Neural cell (in vitro differentiated cells): ENCODE data around the gene LSM10. TPM values are rescaled to one million over a fixed set of nuclear protein-coding genes. Genes with fewer than 3 reads are reported as not detected.

Experiments
- H2AFZ ChIP-seq: fragments of 200-600, 300-800 bp; sonication (generic), shearing (Covaris generic); 2 replicates; pipeline ENCODE4 v1.6.0; 2014; ENCODE audit warnings: low read depth, mild to moderate bottlenecking, antibody characterized with exemption, low read length, moderate library complexity
- H3F3A ChIP-seq: fragments of 200-600 bp; shearing (Covaris generic); 2 replicates; pipeline ENCODE4 v1.6.1; 2016; ENCODE audit warnings: mild to moderate bottlenecking, moderate library complexity, mixed read lengths, antibody characterized with exemption, low read length; ENCODE audit not compliant: insufficient read depth, poor library complexity, severe bottlenecking
- H3K27ac ChIP-seq: fragments of 200-600, 300-800 bp; sonication (generic), shearing (Covaris generic); 2 replicates; pipeline ENCODE4 v1.5.1; 2014; ENCODE audit warnings: mild to moderate bottlenecking, low read length, moderate library complexity
- H3K27me3 ChIP-seq: fragments of 300-800, 200-600 bp; sonication (generic), shearing (Covaris generic); 2 replicates; pipeline ENCODE4 v1.6.0; 2014; ENCODE audit warnings: mild to moderate bottlenecking, low read depth, low read length, moderate library complexity; ENCODE audit not compliant: insufficient read depth
- H3K36me3 ChIP-seq: fragments of 300-800, 200-600 bp; sonication (generic), shearing (Covaris generic); 2 replicates; pipeline ENCODE4 v1.5.1; 2014; ENCODE audit warnings: mild to moderate bottlenecking, antibody characterized with exemption, low read length, moderate library complexity; ENCODE audit not compliant: insufficient read depth
- H3K4me2 ChIP-seq: fragments of 300-800, 200-600 bp; sonication (generic), shearing (Covaris generic); 2 replicates; pipeline ENCODE4 v1.6.0; 2014; ENCODE audit warnings: mild to moderate bottlenecking, low read length
- H3K4me3 ChIP-seq: fragments of 300-800, 200-600 bp; sonication (generic), shearing (Covaris generic); 2 replicates; pipeline ENCODE4 v1.5.1; 2014; ENCODE audit warnings: mild to moderate bottlenecking, low read length, moderate library complexity
- H3K79me2 ChIP-seq: fragments of 200-600 bp; shearing (Covaris generic); replicated peaks from 2 replicates; pipeline ENCODE4 v1.6.0; 2014; ENCODE audit warnings: mild to moderate bottlenecking, low read length, moderate library complexity; ENCODE audit not compliant: insufficient read depth
- H3K9ac ChIP-seq: fragments of 300-800, 200-600 bp; sonication (generic), shearing (Covaris generic); 2 replicates; pipeline ENCODE4 v1.6.1; 2016; ENCODE audit warnings: mild to moderate bottlenecking, low read length, mixed read lengths
- H3K9me2 ChIP-seq: fragments of 200-600 bp; shearing (Covaris generic); 2 replicates; pipeline ENCODE4 v1.6.1; 2016; ENCODE audit warnings: mild to moderate bottlenecking, low read length, mixed read lengths; ENCODE audit not compliant: insufficient read depth
- H3K9me3 ChIP-seq: fragments of 200-600, 300-800 bp; sonication (generic), shearing (Covaris generic); 2 replicates; pipeline ENCODE4 v1.6.1; 2016; ENCODE audit warnings: mild to moderate bottlenecking, mixed run types, low read length, moderate library complexity, mixed read lengths
- H4K20me1 ChIP-seq: fragments of 200-600 bp; shearing (Covaris generic); 2 replicates; pipeline ENCODE4 v1.6.1; 2016; ENCODE audit warnings: mild to moderate bottlenecking, mixed run types; ENCODE audit not compliant: insufficient read depth
- EP300 ChIP-seq: fragments of 450-650 bp; conservative IDR thresholded peaks from 2 replicates; pipeline ENCODE4 v1.6.1; 2014; ENCODE audit warnings: antibody characterized with exemption, mild to moderate bottlenecking, moderate library complexity; ENCODE audit not compliant: poor library complexity, severe bottlenecking
- EZH2 ChIP-seq: fragments of 200-600, 300-800 bp; shearing (Covaris generic), sonication (generic); IDR thresholded peaks from 2 replicates; pipeline ENCODE4 v1.6.1; 2014; ENCODE audit warnings: antibody characterized with exemption, low read length, borderline replicate concordance, mild to moderate bottlenecking; ENCODE audit not compliant: insufficient read depth, poor library complexity, severe bottlenecking
- MXI1 ChIP-seq: fragments of 450-650 bp; conservative IDR thresholded peaks from 2 replicates; pipeline ENCODE4 v1.6.1; 2014; ENCODE audit warnings: antibody characterized with exemption, mild to moderate bottlenecking; ENCODE audit not compliant: poor library complexity, severe bottlenecking
- POLR2AphosphoS5 ChIP-seq: IDR thresholded peaks from 2 replicates; pipeline ENCODE4 v1.6.1; 2012
- RAD21 ChIP-seq: fragments of 450-650 bp; conservative IDR thresholded peaks from 2 replicates; pipeline ENCODE4 v1.6.1; 2014; ENCODE audit warnings: antibody characterized with exemption, mild to moderate bottlenecking, moderate library complexity
- REST ChIP-seq: IDR thresholded peaks from 2 replicates; pipeline ENCODE4 v1.6.1; 2012; ENCODE audit warnings: borderline replicate concordance
- SMC3 ChIP-seq: fragments of 450-650 bp; conservative IDR thresholded peaks from 2 replicates; pipeline ENCODE4 v1.6.1; 2014; ENCODE audit warnings: antibody characterized with exemption, mild to moderate bottlenecking, moderate library complexity; ENCODE audit not compliant: poor library complexity
- TAF1 ChIP-seq: IDR thresholded peaks from 2 replicates; pipeline ENCODE4 v1.6.1; 2012; ENCODE audit warnings: low read depth
- polyA plus RNA-seq: library from polyadenylated mRNA; depleted of rRNA; stranded (reverse); fragments of >200 nt; gene quantifications from 2 replicates; pipeline ENCODE4 v1.2.3, GENCODE V29; 2014
- TF ChIP-seq, protein P1 (sequence below): fragments of 450-650 bp; IDR thresholded peaks from 2 replicates; pipeline ENCODE4 v1.5.1; 2014; ENCODE audit warnings: antibody characterized with exemption, mild to moderate bottlenecking, moderate library complexity; ENCODE audit not compliant: poor library complexity, severe bottlenecking

Gene LSM10
- polyA plus RNA-seq, 1 donor from 2014 or later, result 1.3 TPM

GRCh38 chr1:36391271-36391670, 6.4 kb downstream of the LSM10 start:
- H3F3A ChIP-seq, result peaks cover 6% of the 10 kb centered on the region
- no peak overlapping the region for H3K9ac ChIP-seq
- H3K36me3 ChIP-seq, result no peaks in the 10 kb centered on the region
- no peak for TF ChIP-seq MXI1
- TF ChIP-seq SMC3, result no peak
- no peak for TF ChIP-seq RAD21
- TF ChIP-seq POLR2AphosphoS5, result no peak
- no peak for TF ChIP-seq EZH2
- TF ChIP-seq, protein P1, sequence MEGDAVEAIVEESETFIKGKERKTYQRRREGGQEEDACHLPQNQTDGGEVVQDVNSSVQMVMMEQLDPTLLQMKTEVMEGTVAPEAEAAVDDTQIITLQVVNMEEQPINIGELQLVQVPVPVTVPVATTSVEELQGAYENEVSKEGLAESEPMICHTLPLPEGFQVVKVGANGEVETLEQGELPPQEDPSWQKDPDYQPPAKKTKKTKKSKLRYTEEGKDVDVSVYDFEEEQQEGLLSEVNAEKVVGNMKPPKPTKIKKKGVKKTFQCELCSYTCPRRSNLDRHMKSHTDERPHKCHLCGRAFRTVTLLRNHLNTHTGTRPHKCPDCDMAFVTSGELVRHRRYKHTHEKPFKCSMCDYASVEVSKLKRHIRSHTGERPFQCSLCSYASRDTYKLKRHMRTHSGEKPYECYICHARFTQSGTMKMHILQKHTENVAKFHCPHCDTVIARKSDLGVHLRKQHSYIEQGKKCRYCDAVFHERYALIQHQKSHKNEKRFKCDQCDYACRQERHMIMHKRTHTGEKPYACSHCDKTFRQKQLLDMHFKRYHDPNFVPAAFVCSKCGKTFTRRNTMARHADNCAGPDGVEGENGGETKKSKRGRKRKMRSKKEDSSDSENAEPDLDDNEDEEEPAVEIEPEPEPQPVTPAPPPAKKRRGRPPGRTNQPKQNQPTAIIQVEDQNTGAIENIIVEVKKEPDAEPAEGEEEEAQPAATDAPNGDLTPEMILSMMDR, result no peak
- TF ChIP-seq EP300, result no peak
- no peak for TF ChIP-seq REST
- no peak for TF ChIP-seq TAF1
- no peak overlapping the region for H2AFZ ChIP-seq
- H3K9me2 ChIP-seq, result no peaks in the 10 kb centered on the region
- no peak overlapping the region for H3K4me2 ChIP-seq
- no peak overlapping the region for H3K27ac ChIP-seq
- H4K20me1 ChIP-seq, result no peaks in the 10 kb centered on the region
- H3K27me3 ChIP-seq, result no peaks in the 10 kb centered on the region
- no peaks in the 10 kb centered on the region for H3K9me3 ChIP-seq
- no peaks in the 10 kb centered on the region for H3K79me2 ChIP-seq
- no peak overlapping the region for H3K4me3 ChIP-seq

- H3K4me2 ChIP-seq, result no peak overlapping the region
- H2AFZ ChIP-seq, result no peak overlapping the region
- peaks cover 6% of the 10 kb centered on the region for H3F3A ChIP-seq
- no peaks in the 10 kb centered on the region for H3K9me3 ChIP-seq
- no peaks in the 10 kb centered on the region for H3K36me3 ChIP-seq
- no peaks in the 10 kb centered on the region for H4K20me1 ChIP-seq
- no peaks in the 10 kb centered on the region for H3K27me3 ChIP-seq
- no peaks in the 10 kb centered on the region for H3K79me2 ChIP-seq
- H3K9me2 ChIP-seq, result no peaks in the 10 kb centered on the region
- no peak overlapping the region for H3K27ac ChIP-seq
- no peak overlapping the region for H3K4me3 ChIP-seq
- H3K9ac ChIP-seq, result no peak overlapping the region
- TF ChIP-seq MXI1 (no peak), SMC3 (no peak), EZH2 (no peak)
Measured at GRCh38 chr1:36390411-36390810, 7.3 kb downstream of the LSM10 start.
